Epithelial cell of proximal tubule (primary cell): ENCODE data around the gene RSBN1L. TPM values are rescaled to one million over a fixed set of nuclear protein-coding genes. Genes with fewer than 3 reads are reported as not detected.

ENCODE experiments used
- DNase-seq: peaks from one replicate; pipeline ENCODE4 v3.0.0-alpha.2; 2011; ENCODE audit warnings: low read depth
- H3K4me3 ChIP-seq: 2 replicates; pipeline ENCODE4 v1.5.1; 2011; ENCODE audit warnings: low read depth, mild to moderate bottlenecking, low read length
- total RNA-seq: library from RNA; depleted of rRNA; stranded (reverse); fragments of >200 nt; gene quantifications from 2 replicates; pipeline ENCODE4 v1.2.3, GENCODE V29; 2015
- TF ChIP-seq, protein P1 (sequence below): conservative IDR thresholded peaks from 2 replicates; pipeline ENCODE4 v1.5.1; 2012; ENCODE audit warnings: low read depth, mild to moderate bottlenecking, low read length

Gene RSBN1L
- total RNA-seq, 1 donor from 2014 or later, result 13.0 TPM

DNA sequence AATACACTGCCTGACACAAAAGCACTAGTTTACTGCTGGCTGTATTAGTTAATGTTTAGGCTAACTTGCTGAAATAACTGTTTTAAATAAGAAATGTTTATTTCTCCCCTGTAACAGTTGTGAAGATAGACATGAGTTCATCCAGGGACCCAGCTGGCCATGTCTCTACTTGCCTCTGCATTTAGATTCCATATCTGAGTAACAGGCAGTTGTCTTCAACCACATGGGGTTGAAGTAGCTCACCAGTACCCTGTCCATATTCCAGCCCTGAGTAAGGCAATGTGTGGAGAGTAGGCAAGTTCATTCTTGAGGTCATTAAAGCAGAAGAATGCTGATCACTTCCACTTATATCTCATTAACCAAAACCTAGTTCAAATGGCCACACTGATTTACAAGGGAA is 31.1 kb upstream of the RSBN1L start:
- no peak for DNase-seq
- H3K4me3 ChIP-seq, result no peak overlapping the region
- TF ChIP-seq, protein P1, sequence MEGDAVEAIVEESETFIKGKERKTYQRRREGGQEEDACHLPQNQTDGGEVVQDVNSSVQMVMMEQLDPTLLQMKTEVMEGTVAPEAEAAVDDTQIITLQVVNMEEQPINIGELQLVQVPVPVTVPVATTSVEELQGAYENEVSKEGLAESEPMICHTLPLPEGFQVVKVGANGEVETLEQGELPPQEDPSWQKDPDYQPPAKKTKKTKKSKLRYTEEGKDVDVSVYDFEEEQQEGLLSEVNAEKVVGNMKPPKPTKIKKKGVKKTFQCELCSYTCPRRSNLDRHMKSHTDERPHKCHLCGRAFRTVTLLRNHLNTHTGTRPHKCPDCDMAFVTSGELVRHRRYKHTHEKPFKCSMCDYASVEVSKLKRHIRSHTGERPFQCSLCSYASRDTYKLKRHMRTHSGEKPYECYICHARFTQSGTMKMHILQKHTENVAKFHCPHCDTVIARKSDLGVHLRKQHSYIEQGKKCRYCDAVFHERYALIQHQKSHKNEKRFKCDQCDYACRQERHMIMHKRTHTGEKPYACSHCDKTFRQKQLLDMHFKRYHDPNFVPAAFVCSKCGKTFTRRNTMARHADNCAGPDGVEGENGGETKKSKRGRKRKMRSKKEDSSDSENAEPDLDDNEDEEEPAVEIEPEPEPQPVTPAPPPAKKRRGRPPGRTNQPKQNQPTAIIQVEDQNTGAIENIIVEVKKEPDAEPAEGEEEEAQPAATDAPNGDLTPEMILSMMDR, result no peak

DNA sequence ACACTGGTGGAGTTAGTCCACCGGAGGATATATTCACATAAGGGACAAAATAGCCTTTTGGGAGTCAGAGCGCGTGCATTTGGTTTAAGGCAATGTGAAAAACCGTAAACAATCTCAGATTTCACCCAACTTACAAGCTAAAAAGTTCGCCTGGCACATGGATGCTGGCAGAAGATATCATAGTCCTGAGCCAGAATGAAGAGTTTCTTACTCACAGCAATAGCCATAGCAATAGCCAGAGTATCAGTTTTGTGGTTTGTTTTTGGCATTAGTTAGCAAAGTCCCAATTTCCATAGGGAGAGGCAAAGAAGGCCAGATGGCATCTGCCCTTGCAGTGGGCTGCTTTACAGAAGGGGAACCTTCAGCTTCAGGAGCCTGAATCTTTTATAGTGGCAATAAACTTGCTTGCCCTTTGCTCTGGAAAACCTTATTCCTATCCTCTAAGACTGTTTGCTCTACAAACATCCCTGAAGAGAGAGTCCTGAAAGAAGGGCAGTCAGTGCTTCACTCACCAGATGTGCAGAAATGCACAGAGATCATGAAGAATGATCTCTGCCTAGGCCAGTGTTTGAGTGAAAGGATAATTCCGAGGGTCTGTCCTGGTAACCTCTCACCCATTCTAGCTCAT is 28.7 kb upstream of the RSBN1L start:
- TF ChIP-seq, protein P1, result no peak
- no peak for DNase-seq
- no peak overlapping the region for H3K4me3 ChIP-seq

DNA sequence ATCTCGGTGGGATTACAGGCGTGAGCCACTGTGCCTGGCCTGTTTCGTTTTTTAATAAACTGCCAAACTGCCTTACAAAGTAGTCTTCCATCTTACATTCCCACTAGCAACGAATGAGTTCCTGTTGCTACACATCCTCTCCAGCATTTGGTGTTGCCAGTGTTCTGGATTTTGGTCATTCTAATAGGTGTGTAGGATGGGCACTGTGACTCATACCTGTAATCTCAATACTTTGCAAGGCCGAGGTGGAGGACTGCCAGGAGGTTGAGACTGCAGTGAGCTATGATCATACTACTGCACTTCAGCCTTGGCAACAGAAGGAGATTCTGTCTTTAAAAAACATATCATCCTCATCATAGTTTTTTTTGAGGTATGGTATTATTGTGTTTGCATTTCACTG is 21.4 kb upstream of the RSBN1L start:
- TF ChIP-seq, protein P1, result no peak
- no peak for DNase-seq

DNA sequence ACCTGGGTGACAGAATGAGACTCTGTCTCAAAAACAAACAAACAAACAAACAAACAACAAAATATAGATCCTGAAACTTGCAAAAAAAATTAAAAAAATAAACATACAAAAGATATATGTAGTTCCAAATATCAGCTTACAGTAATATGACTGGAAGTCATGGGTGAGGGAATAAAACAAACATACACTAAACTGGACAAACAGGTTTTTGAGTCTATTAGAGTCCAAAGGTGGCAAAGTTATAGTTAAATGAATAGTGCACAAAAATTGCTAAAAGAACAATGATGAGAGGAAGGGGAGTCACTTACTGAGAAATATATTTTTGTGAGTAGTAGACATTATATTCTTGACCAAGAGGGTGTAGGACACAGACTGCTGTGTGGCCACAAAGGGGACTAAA is 16.7 kb upstream of the RSBN1L start:
- H3K4me3 ChIP-seq, result no peak overlapping the region
- TF ChIP-seq, protein P1, result no peak
- no peak for DNase-seq

More for the DNA sequence above, 21.4 kb upstream of the RSBN1L start:
- H3K4me3 ChIP-seq, result no peak overlapping the region

DNA sequence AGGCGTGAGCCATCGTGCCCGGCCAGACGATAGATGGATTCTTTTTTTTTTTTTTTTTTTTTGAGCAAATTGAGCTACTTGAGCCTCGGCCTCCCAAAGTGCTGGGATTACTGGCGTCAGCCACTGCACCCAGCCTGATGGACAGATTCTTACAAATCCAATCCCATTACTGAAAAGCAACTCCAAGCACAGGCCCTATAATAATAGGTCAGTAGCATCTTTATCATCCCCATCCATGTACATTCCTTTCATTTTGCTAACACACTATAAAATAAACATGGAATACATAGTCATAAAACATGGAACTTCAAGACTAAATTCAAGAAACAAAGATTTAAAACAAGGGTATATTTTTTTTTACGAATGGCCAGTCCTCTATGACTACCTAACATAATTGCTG is 16.0 kb upstream of the RSBN1L start:
- no peak overlapping the region for H3K4me3 ChIP-seq
- DNase-seq, result no peak
- TF ChIP-seq, protein P1, result no peak

DNA sequence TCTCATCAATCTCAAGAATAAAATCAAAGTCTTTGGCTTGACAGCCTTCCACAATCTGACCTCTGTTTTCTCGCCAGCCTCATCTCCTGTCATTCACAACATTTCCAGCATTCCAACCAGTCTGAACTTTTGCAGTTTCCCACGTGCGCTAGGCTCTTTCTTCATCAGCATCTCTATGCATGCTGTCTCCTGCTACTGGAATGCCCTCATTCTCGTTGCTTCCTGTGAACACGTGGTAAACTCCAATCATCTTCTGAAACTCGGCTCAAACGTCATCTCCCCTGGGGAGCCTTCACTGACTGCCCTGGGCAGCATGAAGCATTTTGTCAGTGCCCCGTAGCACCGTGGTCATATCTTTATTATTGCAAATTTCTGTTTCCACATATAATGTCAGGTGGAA is 12.2 kb upstream of the RSBN1L start:
- TF ChIP-seq, protein P1, result no peak
- H3K4me3 ChIP-seq, result no peak overlapping the region
- no peak for DNase-seq

DNA sequence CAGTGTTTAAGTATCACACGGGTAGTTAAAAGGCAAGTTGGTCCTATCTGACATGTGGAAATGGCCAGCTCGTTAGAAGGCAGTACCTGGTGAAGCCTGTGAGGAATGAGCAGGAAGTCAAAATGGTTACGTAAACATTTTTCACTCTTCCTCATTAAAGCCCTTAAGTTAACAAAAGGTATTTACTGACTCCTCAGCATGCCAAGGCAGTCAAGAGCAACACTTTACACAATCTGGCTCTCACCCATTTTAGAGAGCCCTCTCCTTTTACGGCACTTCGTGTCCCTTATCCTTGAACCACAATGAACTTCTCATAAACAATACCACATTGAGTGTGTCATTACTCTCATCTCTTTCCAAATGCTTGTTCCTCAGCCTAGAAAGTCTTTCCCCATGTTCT is 11.0 kb upstream of the RSBN1L start:
- TF ChIP-seq, protein P1, result no peak
- no peak overlapping the region for H3K4me3 ChIP-seq
- DNase-seq, result no peak
